GM12873 (cell line): ENCODE results near the gene PRELID1.

ENCODE experiments used
- TF ChIP-seq, protein P1 (sequence below): IDR thresholded peaks from 2 replicates; pipeline ENCODE4 v1.5.1; 2012; ENCODE audit warnings: low read depth, mild to moderate bottlenecking, moderate library complexity, low read length, control low read depth; ENCODE audit not compliant: insufficient read depth; ENCODE audit errors: missing control alignments

The PRELID1 gene

DNA sequence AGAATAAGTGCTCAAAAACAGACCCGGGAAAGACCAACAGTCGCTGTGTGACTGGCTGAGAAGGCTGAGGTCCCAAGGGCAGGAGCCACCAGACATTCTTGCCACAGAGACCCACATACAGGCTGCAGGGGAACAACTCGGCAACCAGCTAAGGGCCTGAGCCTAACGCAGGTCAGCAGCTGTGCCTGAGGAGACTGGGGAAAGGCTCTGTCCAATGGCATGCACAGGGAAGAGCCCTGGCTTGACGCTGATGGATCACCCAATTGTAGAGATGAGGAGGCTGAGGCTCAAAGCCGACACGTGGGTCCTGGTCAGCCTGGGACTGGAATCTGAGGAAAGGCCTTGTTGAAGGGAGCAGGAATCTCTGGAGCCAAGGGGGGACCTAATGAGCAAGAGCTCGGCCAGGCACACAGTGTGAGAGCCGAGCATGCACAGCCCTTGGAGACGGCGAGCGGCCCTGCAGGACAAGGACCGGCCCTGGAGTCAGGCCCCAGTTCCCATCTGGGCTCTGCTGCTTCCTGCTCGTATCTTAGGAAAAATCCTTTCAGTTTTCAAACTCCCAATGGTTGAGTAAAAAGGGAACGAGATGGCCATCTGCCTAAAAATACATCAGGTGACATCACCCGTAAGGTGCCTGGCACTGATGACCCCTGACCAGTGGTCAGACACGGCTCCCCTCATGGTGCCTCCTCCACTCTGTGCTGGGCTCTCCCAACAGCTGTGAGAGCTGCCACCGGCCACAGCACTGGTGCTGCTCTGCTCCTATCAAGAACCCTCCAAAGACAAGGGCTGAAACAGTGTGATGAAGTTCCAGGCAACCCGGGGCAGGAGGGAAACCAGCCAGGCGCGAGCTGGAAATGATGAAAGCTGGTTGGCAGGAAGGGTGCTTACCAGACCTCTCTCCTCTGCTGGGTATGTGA is 31.4 kb downstream of the PRELID1 start:
- TF ChIP-seq, protein P1, sequence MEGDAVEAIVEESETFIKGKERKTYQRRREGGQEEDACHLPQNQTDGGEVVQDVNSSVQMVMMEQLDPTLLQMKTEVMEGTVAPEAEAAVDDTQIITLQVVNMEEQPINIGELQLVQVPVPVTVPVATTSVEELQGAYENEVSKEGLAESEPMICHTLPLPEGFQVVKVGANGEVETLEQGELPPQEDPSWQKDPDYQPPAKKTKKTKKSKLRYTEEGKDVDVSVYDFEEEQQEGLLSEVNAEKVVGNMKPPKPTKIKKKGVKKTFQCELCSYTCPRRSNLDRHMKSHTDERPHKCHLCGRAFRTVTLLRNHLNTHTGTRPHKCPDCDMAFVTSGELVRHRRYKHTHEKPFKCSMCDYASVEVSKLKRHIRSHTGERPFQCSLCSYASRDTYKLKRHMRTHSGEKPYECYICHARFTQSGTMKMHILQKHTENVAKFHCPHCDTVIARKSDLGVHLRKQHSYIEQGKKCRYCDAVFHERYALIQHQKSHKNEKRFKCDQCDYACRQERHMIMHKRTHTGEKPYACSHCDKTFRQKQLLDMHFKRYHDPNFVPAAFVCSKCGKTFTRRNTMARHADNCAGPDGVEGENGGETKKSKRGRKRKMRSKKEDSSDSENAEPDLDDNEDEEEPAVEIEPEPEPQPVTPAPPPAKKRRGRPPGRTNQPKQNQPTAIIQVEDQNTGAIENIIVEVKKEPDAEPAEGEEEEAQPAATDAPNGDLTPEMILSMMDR, result no peak

DNA sequence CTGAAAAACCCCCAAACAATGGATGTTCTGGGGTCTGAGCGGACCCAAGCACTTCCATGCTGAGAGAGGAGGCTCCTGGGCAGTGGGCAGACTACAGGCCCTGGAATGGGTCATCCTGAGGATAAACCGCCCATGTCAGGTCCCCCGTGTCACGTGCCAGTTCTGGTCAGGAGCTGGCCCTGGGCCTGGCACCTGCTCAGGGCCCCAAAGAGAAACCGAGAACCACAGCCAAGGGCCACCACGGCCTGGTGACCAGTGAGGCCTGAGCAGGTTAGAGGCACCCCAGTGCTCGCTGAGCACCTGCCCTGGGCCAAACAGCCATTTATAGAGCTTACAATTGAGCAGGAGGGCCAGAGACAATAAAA is 32.1 kb downstream of the PRELID1 start:
- TF ChIP-seq, protein P1, result no peak

GRCh38 chr5:177336112-177336511 is 32.5 kb downstream of the PRELID1 start:
- TF ChIP-seq, protein P1, result peak; percentile 36

DNA sequence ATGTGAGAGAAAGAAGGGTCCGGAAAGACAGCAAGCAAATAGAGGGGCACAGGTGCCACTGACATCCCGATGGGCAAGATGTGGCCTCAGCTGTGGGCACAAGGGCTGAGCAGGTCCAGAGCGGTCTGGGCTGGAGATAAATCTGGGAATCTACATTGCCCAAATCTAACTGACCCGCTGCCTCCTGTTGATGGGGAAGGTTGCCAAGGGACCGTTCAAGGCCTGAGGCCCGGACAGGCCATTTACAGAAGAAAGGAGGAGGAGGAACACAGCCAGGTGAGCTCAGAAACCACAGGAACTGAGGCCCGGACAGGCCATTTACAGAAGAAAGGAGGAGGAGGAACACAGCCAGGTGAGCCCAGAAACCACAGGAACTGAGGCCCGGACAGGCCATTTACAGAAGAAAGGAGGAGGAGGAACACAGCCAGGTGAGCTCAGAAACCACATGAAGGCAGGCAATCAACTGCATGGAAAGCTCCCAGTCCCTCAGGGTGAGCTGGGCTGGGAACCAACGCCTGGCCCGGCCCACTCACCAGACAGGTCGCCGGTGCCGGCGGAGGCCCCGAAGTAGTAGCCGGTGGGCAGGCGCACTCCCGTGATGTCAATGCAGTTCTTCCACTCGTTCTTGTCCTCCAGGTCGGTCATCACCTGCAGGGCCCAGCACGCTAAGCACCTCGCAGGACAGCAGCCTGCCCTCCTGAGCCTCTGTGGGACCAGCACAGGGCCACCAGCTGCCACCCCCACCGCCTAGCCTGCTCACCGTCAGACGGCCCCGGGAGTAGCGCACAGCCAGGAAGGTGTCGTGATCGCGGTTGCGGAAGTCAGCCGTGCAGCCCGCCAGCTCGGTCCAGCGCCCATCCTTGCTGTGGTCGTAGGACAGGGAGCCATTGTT is 33.2 kb downstream of the PRELID1 start:
- TF ChIP-seq, protein P1, result no peak

- TF ChIP-seq, protein P1, result no peak
Measured at GRCh38 chr5:177338251-177339106, 34.9 kb downstream of the PRELID1 start.

GRCh38 chr5:177339107-177339638 is 35.6 kb downstream of the PRELID1 start:
- TF ChIP-seq, protein P1, result no peak
